Measurements from ENCODE around the gene ZNF195.
"Not testable (repeated sequence)": the region's sequence is repeated elsewhere in the genome, so short reads cannot be mapped to it uniquely, and the experiment has no call there.

DNA sequence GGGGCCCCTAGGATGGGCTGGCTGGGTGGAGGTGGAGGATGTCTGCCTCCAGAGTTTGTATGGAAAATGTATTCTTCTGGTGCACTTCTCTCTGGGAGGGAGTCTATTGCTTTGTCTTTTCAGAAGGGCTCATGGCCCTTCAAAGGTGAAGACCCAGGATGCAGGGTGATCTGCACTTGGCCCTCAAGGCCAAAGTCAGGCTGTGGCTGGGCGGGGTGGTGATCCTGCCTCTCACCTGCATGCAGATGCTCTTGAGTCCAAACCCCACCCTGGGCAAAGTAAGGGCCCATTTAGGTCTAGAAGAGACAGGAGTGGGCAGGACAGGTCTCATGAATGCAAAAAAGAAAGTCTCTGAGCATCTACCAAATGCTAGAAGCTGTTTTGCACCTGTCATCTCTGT is 40.5 kb upstream of the ZNF195 start:
- TF ChIP-seq, protein P1, sequence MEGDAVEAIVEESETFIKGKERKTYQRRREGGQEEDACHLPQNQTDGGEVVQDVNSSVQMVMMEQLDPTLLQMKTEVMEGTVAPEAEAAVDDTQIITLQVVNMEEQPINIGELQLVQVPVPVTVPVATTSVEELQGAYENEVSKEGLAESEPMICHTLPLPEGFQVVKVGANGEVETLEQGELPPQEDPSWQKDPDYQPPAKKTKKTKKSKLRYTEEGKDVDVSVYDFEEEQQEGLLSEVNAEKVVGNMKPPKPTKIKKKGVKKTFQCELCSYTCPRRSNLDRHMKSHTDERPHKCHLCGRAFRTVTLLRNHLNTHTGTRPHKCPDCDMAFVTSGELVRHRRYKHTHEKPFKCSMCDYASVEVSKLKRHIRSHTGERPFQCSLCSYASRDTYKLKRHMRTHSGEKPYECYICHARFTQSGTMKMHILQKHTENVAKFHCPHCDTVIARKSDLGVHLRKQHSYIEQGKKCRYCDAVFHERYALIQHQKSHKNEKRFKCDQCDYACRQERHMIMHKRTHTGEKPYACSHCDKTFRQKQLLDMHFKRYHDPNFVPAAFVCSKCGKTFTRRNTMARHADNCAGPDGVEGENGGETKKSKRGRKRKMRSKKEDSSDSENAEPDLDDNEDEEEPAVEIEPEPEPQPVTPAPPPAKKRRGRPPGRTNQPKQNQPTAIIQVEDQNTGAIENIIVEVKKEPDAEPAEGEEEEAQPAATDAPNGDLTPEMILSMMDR (IDR thresholded peaks at IDR 0.05): not testable (repeated sequence)
- TF ChIP-seq POLR2A (IDR thresholded peaks at IDR 0.05): not testable (repeated sequence)

All from Peyer's patch (tissue), 4 donors.